ENCODE data around the gene NOC4L.

Gene NOC4L

GRCh38 chr12:132161796-132162507, 17.7 kb downstream of the NOC4L start:
- peaks cover 8% of the 10 kb centered on the region for H3K36me3 ChIP-seq (ENCODE audit: control insufficient read depth, insufficient read depth, low read length)
- no peak overlapping the region for H3K4me3 ChIP-seq (replicated peaks; ENCODE audit: low read depth, low read length)
- peak; percentile 0 for DNase-seq (ENCODE audit: extremely low read depth, insufficient read length)
- no peak for TF ChIP-seq CTCF (IDR thresholded peaks at IDR 0.05; ENCODE audit: insufficient read depth, low read length, poor library complexity, severe bottlenecking)
- H3K27me3 ChIP-seq (replicated peaks; ENCODE audit: control insufficient read depth, insufficient read depth, low read length): no peaks in the 10 kb centered on the region

- no peak for TF ChIP-seq CTCF (IDR thresholded peaks at IDR 0.05; ENCODE audit: insufficient read depth, low read length, poor library complexity, severe bottlenecking)
- peaks cover 3% of the 10 kb centered on the region for H3K36me3 ChIP-seq (ENCODE audit: control insufficient read depth, insufficient read depth, low read length)
- H3K4me3 ChIP-seq (replicated peaks; ENCODE audit: low read depth, low read length): no peak overlapping the region
- no peaks in the 10 kb centered on the region for H3K27me3 ChIP-seq (replicated peaks; ENCODE audit: control insufficient read depth, insufficient read depth, low read length)
- peak; percentile 8 for DNase-seq (ENCODE audit: extremely low read depth, insufficient read length)
These were observed 18.3 kb downstream of the NOC4L start for GRCh38 chr12:132162508-132163031.

GRCh38 chr12:132163041-132163910, 19.0 kb downstream of the NOC4L start:
- H3K4me3 ChIP-seq (replicated peaks; ENCODE audit: low read depth, low read length): no peak overlapping the region
- no peaks in the 10 kb centered on the region for H3K36me3 ChIP-seq (ENCODE audit: control insufficient read depth, insufficient read depth, low read length)
- TF ChIP-seq CTCF (IDR thresholded peaks at IDR 0.05; ENCODE audit: insufficient read depth, low read length, poor library complexity, severe bottlenecking): no peak

GRCh38 chr12:132163911-132164288, 19.6 kb downstream of the NOC4L start:
- H3K4me3 ChIP-seq (replicated peaks; ENCODE audit: low read depth, low read length): no peak overlapping the region
- H3K36me3 ChIP-seq (ENCODE audit: control insufficient read depth, insufficient read depth, low read length): no peaks in the 10 kb centered on the region
- no peak for DNase-seq (ENCODE audit: extremely low read depth, insufficient read length)
- no peaks in the 10 kb centered on the region for H3K27me3 ChIP-seq (replicated peaks; ENCODE audit: control insufficient read depth, insufficient read depth, low read length)
- TF ChIP-seq CTCF (IDR thresholded peaks at IDR 0.05; ENCODE audit: insufficient read depth, low read length, poor library complexity, severe bottlenecking): no peak

More at GRCh38 chr12:132163041-132163910, 19.0 kb downstream of the NOC4L start:
- DNase-seq (ENCODE audit: extremely low read depth, insufficient read length): no peak
- H3K27me3 ChIP-seq (replicated peaks; ENCODE audit: control insufficient read depth, insufficient read depth, low read length): no peaks in the 10 kb centered on the region

- DNase-seq (ENCODE audit: extremely low read depth, insufficient read length): no peak
- no peaks in the 10 kb centered on the region for H3K36me3 ChIP-seq (ENCODE audit: control insufficient read depth, insufficient read depth, low read length)
- H3K4me3 ChIP-seq (replicated peaks; ENCODE audit: low read depth, low read length): no peak overlapping the region
- no peak for TF ChIP-seq CTCF (IDR thresholded peaks at IDR 0.05; ENCODE audit: insufficient read depth, low read length, poor library complexity, severe bottlenecking)
- no peaks in the 10 kb centered on the region for H3K27me3 ChIP-seq (replicated peaks; ENCODE audit: control insufficient read depth, insufficient read depth, low read length)
These were observed 20.2 kb downstream of the NOC4L start for GRCh38 chr12:132164426-132164825.
